Fibroblast of lung (primary cell): ENCODE data around the gene RAPH1.

ENCODE experiments used
- CTCF ChIP-seq, 2 donors: IDR thresholded peaks in 1 of 2; conservative IDR thresholded peaks in 1 of 2; 1 replicate in 1 of 2; 2 replicates in 1 of 2; pipeline ENCODE4 v1.5.1; 2011 to 2012; ENCODE audit warnings: low read length in 2 of 2, control low read depth in 1 of 2, inconsistent platforms in 1 of 2, low read depth in 1 of 2, mild to moderate bottlenecking in 1 of 2
- EZH2 ChIP-seq: IDR thresholded peaks from 2 replicates; pipeline ENCODE4 v1.5.1; 2012; ENCODE audit warnings: low read length, control low read depth, mild to moderate bottlenecking; ENCODE audit errors: missing control alignments

GRCh38 chr2:203510256-203510940 lies 24.7 kb downstream of the RAPH1 start:
- no peak for TF ChIP-seq CTCF (conservative IDR thresholded peaks at IDR 0.05 in 1 of 2, IDR thresholded peaks at IDR 0.05 in 1 of 2; ENCODE audit: low read depth in 1 of 2, low read length in 2 of 2)
- no peak for TF ChIP-seq EZH2
